ENCODE data around the gene TUBB2B. TPM values are rescaled to one million over a fixed set of nuclear protein-coding genes. Genes with fewer than 3 reads are reported as not detected.

TUBB2B gene
- total RNA-seq, 1 experiment from 2014 or later = 0.86 TPM

GRCh38 chr6:3194535-3195419, 32.7 kb downstream of the TUBB2B start:
- DNase-seq (ENCODE audit: low read depth, low spot score) = no peak
- TSS peak; percentile 28 for BruUV-seq (replicated peaks)
- CTCF ChIA-PET = interaction anchor here (1.6 kb wide), 1 partner anchor 57 kb away, joined by 4 read pairs; no protein-coding TSS in a partner anchor
- H3K27me3 ChIP-seq (ENCODE audit: insufficient read depth, low read length) = no peaks in the 10 kb centered on the region
- TF ChIP-seq SRF (IDR thresholded peaks at IDR 0.05; ENCODE audit: low read depth) (no peak), MAX (IDR thresholded peaks at IDR 0.05) (no peak), CTCF (IDR thresholded peaks at IDR 0.05 in 2 of 3, conservative IDR thresholded peaks at IDR 0.05 in 1 of 3; ENCODE audit: borderline replicate concordance in 1 of 3, insufficient read depth in 1 of 3, low read depth in 2 of 3, low read length in 2 of 3) (no peak), ZBTB33 (IDR thresholded peaks at IDR 0.05; ENCODE audit: extremely low read depth, insufficient replicate concordance, low read length) (no peak), EZH2phosphoT487 (IDR thresholded peaks at IDR 0.05; ENCODE audit: borderline replicate concordance) (no peak), YY1 (IDR thresholded peaks at IDR 0.05; ENCODE audit: extremely low read depth, insufficient replicate concordance, low read depth, low read length) (no peak), SIN3A (IDR thresholded peaks at IDR 0.05; ENCODE audit: low read depth) (no peak), ZFX (IDR thresholded peaks at IDR 0.05) (no peak), RAD21 (IDR thresholded peaks at IDR 0.05; ENCODE audit: low read depth) (no peak), POLR2AphosphoS5 (IDR thresholded peaks at IDR 0.05; ENCODE audit: low read depth, low read length) (no peak), SP1 (IDR thresholded peaks at IDR 0.05; ENCODE audit: low read depth) (no peak)
- TF ChIP-seq, protein P1, sequence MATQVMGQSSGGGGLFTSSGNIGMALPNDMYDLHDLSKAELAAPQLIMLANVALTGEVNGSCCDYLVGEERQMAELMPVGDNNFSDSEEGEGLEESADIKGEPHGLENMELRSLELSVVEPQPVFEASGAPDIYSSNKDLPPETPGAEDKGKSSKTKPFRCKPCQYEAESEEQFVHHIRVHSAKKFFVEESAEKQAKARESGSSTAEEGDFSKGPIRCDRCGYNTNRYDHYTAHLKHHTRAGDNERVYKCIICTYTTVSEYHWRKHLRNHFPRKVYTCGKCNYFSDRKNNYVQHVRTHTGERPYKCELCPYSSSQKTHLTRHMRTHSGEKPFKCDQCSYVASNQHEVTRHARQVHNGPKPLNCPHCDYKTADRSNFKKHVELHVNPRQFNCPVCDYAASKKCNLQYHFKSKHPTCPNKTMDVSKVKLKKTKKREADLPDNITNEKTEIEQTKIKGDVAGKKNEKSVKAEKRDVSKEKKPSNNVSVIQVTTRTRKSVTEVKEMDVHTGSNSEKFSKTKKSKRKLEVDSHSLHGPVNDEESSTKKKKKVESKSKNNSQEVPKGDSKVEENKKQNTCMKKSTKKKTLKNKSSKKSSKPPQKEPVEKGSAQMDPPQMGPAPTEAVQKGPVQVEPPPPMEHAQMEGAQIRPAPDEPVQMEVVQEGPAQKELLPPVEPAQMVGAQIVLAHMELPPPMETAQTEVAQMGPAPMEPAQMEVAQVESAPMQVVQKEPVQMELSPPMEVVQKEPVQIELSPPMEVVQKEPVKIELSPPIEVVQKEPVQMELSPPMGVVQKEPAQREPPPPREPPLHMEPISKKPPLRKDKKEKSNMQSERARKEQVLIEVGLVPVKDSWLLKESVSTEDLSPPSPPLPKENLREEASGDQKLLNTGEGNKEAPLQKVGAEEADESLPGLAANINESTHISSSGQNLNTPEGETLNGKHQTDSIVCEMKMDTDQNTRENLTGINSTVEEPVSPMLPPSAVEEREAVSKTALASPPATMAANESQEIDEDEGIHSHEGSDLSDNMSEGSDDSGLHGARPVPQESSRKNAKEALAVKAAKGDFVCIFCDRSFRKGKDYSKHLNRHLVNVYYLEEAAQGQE (IDR thresholded peaks at IDR 0.05; ENCODE audit: low read depth) = no peak
- no peaks in the 10 kb centered on the region for H4K20me1 ChIP-seq (ENCODE audit: insufficient read depth)
- ATAC-seq = no peak
- peaks cover 8 to 23% of the 10 kb centered on the region in 2 experiments; a peak in 3 of 4 replicates for H3K4me1 ChIP-seq (ENCODE audit: control insufficient read depth in 1 of 2, insufficient read depth in 2 of 2, low read length in 2 of 2)
- no peak overlapping the region for H3K4me3 ChIP-seq (replicated peaks in 1 of 2; ENCODE audit: low read depth in 1 of 2, low read length in 2 of 2)
- RAD21 ChIA-PET (ENCODE audit: low non-redundant PET in 1 of 2, low total read pairs in 2 of 2, uncharacterized antibody in 2 of 2, unreplicated experiment in 2 of 2) = no interaction called here
- POLR2A ChIA-PET = no interaction called here
- no peak overlapping the region for H3K4me2 ChIP-seq (ENCODE audit: low read length)
- no peaks in the 10 kb centered on the region; a peak in 1 of 4 replicates for H3K9me3 ChIP-seq (ENCODE audit: control insufficient read depth in 1 of 2, insufficient read depth in 1 of 2, low read depth in 1 of 2, low read length in 2 of 2)
- H3K79me2 ChIP-seq (ENCODE audit: insufficient read depth, low read length) = no peaks in the 10 kb centered on the region
- intact Hi-C loops (cut with micrococcal nuclease) = no loop called here
- no peaks in the 10 kb centered on the region for H3K36me3 ChIP-seq (ENCODE audit: control insufficient read depth in 1 of 2, insufficient read depth in 2 of 2, low read length in 2 of 2)
- peak overlapping the region; percentile 49 for H2AFZ ChIP-seq (ENCODE audit: low read depth, low read length, poor library complexity, severe bottlenecking)
- H3K27ac ChIP-seq (ENCODE audit: low read depth, low read length) = no peak overlapping the region
- no peaks in the 10 kb centered on the region for H3K9me2 ChIP-seq (ENCODE audit: insufficient read depth)
- H3K9ac ChIP-seq (ENCODE audit: low read length) = no peak overlapping the region

Data from HCT116 (cell line).